T-cell (primary cell): ENCODE measurements around the gene LRRC4C. TPM values are rescaled to one million over a fixed set of nuclear protein-coding genes. Genes with fewer than 3 reads are reported as not detected.

Experiments used
- ATAC-seq, 4 experiments: fragments of 200-7000 bp in 3 of 4; fragments of 150-1000 bp in 1 of 4; cut with Tn5 transposase; replicated peaks in 1 of 4; 1 replicate in 3 of 4; 2 replicates in 1 of 4; pipeline ENCODE4 v1.10.0; 2021; ENCODE audit warnings: moderate library complexity in 3 of 4, mild to moderate bottlenecking in 2 of 4, moderate number of reproducible peaks in 1 of 4
- CTCF ChIA-PET, 2 donors: fragments of 300-600 bp; sonication (Branson Sonifier 250); formaldehyde crosslinking; loops; one replicate each; lab custom pipeline; 2022; ENCODE audit warnings: antibody characterized with exemption in 2 of 2; lab: Charles Lee
- POLR2A ChIA-PET, 2 donors: fragments of 300-600 bp; sonication (Branson Sonifier 250); formaldehyde crosslinking; loops; one replicate each; lab custom pipeline; 2022; ENCODE audit warnings: antibody characterized with exemption in 2 of 2; lab: Charles Lee
- DNase-seq, 35 experiments: peaks; one replicate each; pipeline versions ENCODE4 v3.0.0 to v3.0.0-alpha.2; 2013 to 2023
- H3K27ac ChIP-seq: one replicate; pipeline ENCODE4 v1.5.1; 2013; ENCODE audit warnings: low read length
- H3K27me3 ChIP-seq, 2 experiments: replicated peaks in 1 of 2; 1 replicate in 1 of 2; 2 replicates in 1 of 2; pipeline versions ENCODE4 v1.6.1 to v1.7.0; 2013; ENCODE audit warnings: low read length in 1 of 2, mixed read lengths in 1 of 2; ENCODE audit not compliant: control insufficient read depth in 2 of 2, insufficient read depth in 2 of 2; ENCODE audit errors: extremely low read depth in 1 of 2
- H3K36me3 ChIP-seq, 2 donors: 1 replicate in 1 of 2; 2 replicates in 1 of 2; pipeline versions ENCODE4 v1.6.1 to v1.7.0; 2013; ENCODE audit warnings: low read length in 1 of 2; ENCODE audit not compliant: control insufficient read depth in 2 of 2, insufficient read depth in 1 of 2; ENCODE audit errors: extremely low read depth in 1 of 2
- H3K4me1 ChIP-seq, 2 experiments: 1 replicate in 1 of 2; 2 replicates in 1 of 2; pipeline versions ENCODE4 v1.6.1 to v1.7.0; 2013; ENCODE audit warnings: low read length in 2 of 2, mixed read lengths in 1 of 2; ENCODE audit not compliant: insufficient read depth in 2 of 2, control insufficient read depth in 1 of 2; ENCODE audit errors: extremely low read depth in 1 of 2
- H3K4me3 ChIP-seq, 2 donors: 1 replicate in 1 of 2; 2 replicates in 1 of 2; pipeline versions ENCODE4 v1.5.1 to v1.7.0; 2013; ENCODE audit warnings: mild to moderate bottlenecking in 2 of 2, low read length in 1 of 2, moderate library complexity in 1 of 2; ENCODE audit not compliant: control insufficient read depth in 1 of 2; ENCODE audit errors: extremely low read depth in 1 of 2
- H3K9me3 ChIP-seq: 2 replicates; pipeline ENCODE4 v1.7.0; 2013
- H3K27ac Mint-ChIP-seq, 2 donors: one replicate each; pipeline ENCODE4 v1.8.0; 2020 to 2021; ENCODE audit warnings: mild to moderate bottlenecking in 2 of 2, mixed read lengths in 2 of 2
- H3K27me3 Mint-ChIP-seq, 2 donors: one replicate each; pipeline ENCODE4 v1.8.0; 2021 to 2022; ENCODE audit warnings: mixed read lengths in 2 of 2
- H3K36me3 Mint-ChIP-seq: one replicate; pipeline ENCODE4 v1.8.0; 2021; ENCODE audit warnings: mixed read lengths
- H3K4me1 Mint-ChIP-seq, 3 donors: one replicate each; pipeline ENCODE4 v1.8.0; 2020 to 2022; ENCODE audit warnings: mixed read lengths in 3 of 3, mild to moderate bottlenecking in 1 of 3
- H3K4me3 Mint-ChIP-seq, 3 donors: one replicate each; pipeline ENCODE4 v1.8.0; 2020 to 2022; ENCODE audit warnings: mild to moderate bottlenecking in 3 of 3, mixed read lengths in 3 of 3, moderate library complexity in 3 of 3
- H3K9me3 Mint-ChIP-seq, 3 donors: one replicate each; pipeline ENCODE4 v1.8.0; 2020 to 2022; ENCODE audit warnings: mixed read lengths in 3 of 3
- WGBS: methylation state at CpG from one replicate; pipeline ENCODE4 v1.1.5; 2013; ENCODE audit warnings: missing lambda C conversion rate; ENCODE audit not compliant: insufficient coverage; 5-methylcytosine and 5-hydroxymethylcytosine counted together
- total RNA-seq, 35 experiments: library from RNA in 6 of 35; stranded (reverse) in 6 of 35; fragments of 120-200 nt in 1 of 35; gene quantifications; one replicate each; pipeline versions ENCODE4 v1.2.1 to v1.2.4 and lab custom pipeline; 2013 to 2026

Gene LRRC4C
- total RNA-seq: not detected
- 0.06 TPM for total RNA-seq (2013)
- 0 reads per million in 29 experiments for total RNA-seq (lab: John Stamatoyannopoulos, UW)

- DNase-seq (no peak), ATAC-seq (no peak)
- Mint-ChIP-seq H3K9me3 (peaks cover 3 to 8% (median 7%) of the 10 kb centered on the region in 3 donors), H3K27me3 (peaks cover 4 to 7% of the 10 kb centered on the region in 2 donors), H3K36me3 (no peaks in the 10 kb centered on the region), H3K4me1 (no peaks in the 10 kb centered on the region), H3K27ac (no peak within 1 kb of the TSS), H3K4me3 (no peak within 1 kb of the TSS)
- CTCF ChIA-PET: no interaction called here
- Histone ChIP-seq H3K36me3 (no peaks in the 10 kb centered on the region), H3K4me3 (no peak within 1 kb of the TSS), H3K27me3 (no peaks in the 10 kb centered on the region), H3K9me3 (no peaks in the 10 kb centered on the region), H3K4me1 (no peaks in the 10 kb centered on the region), H3K27ac (no peak within 1 kb of the TSS)
- WGBS: 13% methylated on average over 10 of the region's 22 CpGs
- POLR2A ChIA-PET: no interaction called here
These were observed at the start of gene LRRC4C for GRCh38 chr11:41459465-41460401. LRRC4C (minus strand) TSS chr11:41459652.

- Mint-ChIP-seq H3K4me3 (no peak overlapping the region), H3K36me3 (no peaks in the 10 kb centered on the region), H3K27ac (no peak overlapping the region), H3K4me1 (no peaks in the 10 kb centered on the region), H3K27me3 (no peaks in the 10 kb centered on the region), H3K9me3 (peaks cover 18 to 31% (median 30%) of the 10 kb centered on the region in 3 donors)
- ATAC-seq (no peak), DNase-seq (no peak)
- Histone ChIP-seq H3K4me3 (no peak overlapping the region), H3K27ac (no peak overlapping the region), H3K36me3 (no peaks in the 10 kb centered on the region), H3K27me3 (no peaks in the 10 kb centered on the region), H3K9me3 (no peaks in the 10 kb centered on the region), H3K4me1 (no peaks in the 10 kb centered on the region)
- POLR2A ChIA-PET: no interaction called here
- no CpG with 5 or more reads among the region's 1 CpG for WGBS
- CTCF ChIA-PET: no interaction called here
These were observed 48.7 kb upstream of the LRRC4C start for GRCh38 chr11:41508121-41508520.

GRCh38 chr11:41499429-41499828, 40.0 kb upstream of the LRRC4C start:
- Mint-ChIP-seq H3K9me3 (peaks cover 16 to 22% (median 17%) of the 10 kb centered on the region in 3 donors), H3K36me3 (no peaks in the 10 kb centered on the region), H3K27ac (no peak overlapping the region), H3K4me3 (no peak overlapping the region), H3K4me1 (no peaks in the 10 kb centered on the region), H3K27me3 (no peaks in the 10 kb centered on the region)
- Histone ChIP-seq H3K4me1 (no peaks in the 10 kb centered on the region), H3K4me3 (no peak overlapping the region), H3K9me3 (no peaks in the 10 kb centered on the region), H3K27ac (no peak overlapping the region), H3K36me3 (no peaks in the 10 kb centered on the region), H3K27me3 (no peaks in the 10 kb centered on the region)
- CTCF ChIA-PET: no interaction called here
- no peak for ATAC-seq
- POLR2A ChIA-PET: no interaction called here
- no CpG with 5 or more reads among the region's 3 CpGs for WGBS
- DNase-seq: no peak

GRCh38 chr11:41498726-41499125, 39.3 kb upstream of the LRRC4C start:
- ATAC-seq (no peak), DNase-seq (no peak)
- Mint-ChIP-seq H3K9me3 (peaks cover 14 to 19% (median 17%) of the 10 kb centered on the region in 3 donors), H3K27me3 (no peaks in the 10 kb centered on the region), H3K4me3 (no peak overlapping the region), H3K36me3 (no peaks in the 10 kb centered on the region), H3K27ac (no peak overlapping the region), H3K4me1 (no peaks in the 10 kb centered on the region)
- ChIA-PET POLR2A (interaction anchor here in 1 of 2 donors (0.6 kb wide), 1 partner anchor 219 kb away, joined by 5 read pairs; no protein-coding TSS in a partner anchor), CTCF (no interaction called here)
- Histone ChIP-seq H3K4me3 (no peak overlapping the region), H3K36me3 (no peaks in the 10 kb centered on the region), H3K9me3 (no peaks in the 10 kb centered on the region), H3K27me3 (no peaks in the 10 kb centered on the region), H3K27ac (no peak overlapping the region), H3K4me1 (no peaks in the 10 kb centered on the region)
- no CpG with 5 or more reads among the region's 1 CpG for WGBS

- no peak overlapping the region for H3K4me3 Mint-ChIP-seq
- H3K36me3 ChIP-seq: no peaks in the 10 kb centered on the region
- no peaks in the 10 kb centered on the region for H3K36me3 Mint-ChIP-seq
- H3K4me3 ChIP-seq: no peak overlapping the region
- H3K27me3 ChIP-seq: no peaks in the 10 kb centered on the region
- no peak overlapping the region for H3K27ac Mint-ChIP-seq
- ATAC-seq (no peak), DNase-seq (no peak)
- no peaks in the 10 kb centered on the region for H3K27me3 Mint-ChIP-seq
- ChIA-PET CTCF (no interaction called here), POLR2A (no interaction called here)
- no peak overlapping the region for H3K27ac ChIP-seq
- H3K4me1 ChIP-seq: no peaks in the 10 kb centered on the region
- no peaks in the 10 kb centered on the region for H3K4me1 Mint-ChIP-seq
- peaks cover 14 to 21% (median 17%) of the 10 kb centered on the region in 3 donors for H3K9me3 Mint-ChIP-seq
- 0% methylated on average over 1 of the region's 2 CpGs for WGBS
- no peaks in the 10 kb centered on the region for H3K9me3 ChIP-seq
These were observed 38.5 kb upstream of the LRRC4C start for GRCh38 chr11:41497974-41498373.

- no peaks in the 10 kb centered on the region for H3K36me3 Mint-ChIP-seq
- ChIA-PET POLR2A (no interaction called here), CTCF (no interaction called here)
- peaks cover 7 to 26% (median 15%) of the 10 kb centered on the region in 3 donors for H3K9me3 Mint-ChIP-seq
- Histone ChIP-seq H3K27ac (no peak overlapping the region), H3K36me3 (no peaks in the 10 kb centered on the region), H3K9me3 (no peaks in the 10 kb centered on the region), H3K4me3 (no peak overlapping the region), H3K4me1 (no peaks in the 10 kb centered on the region), H3K27me3 (no peaks in the 10 kb centered on the region)
- H3K27me3 Mint-ChIP-seq: no peaks in the 10 kb centered on the region
- no peak overlapping the region for H3K27ac Mint-ChIP-seq
- no CpG with 5 or more reads among the region's 1 CpG for whole genome bisulfite sequencing
- H3K4me3 Mint-ChIP-seq: no peak overlapping the region
- DNase-seq (no peak), ATAC-seq (no peak)
- no peaks in the 10 kb centered on the region for H3K4me1 Mint-ChIP-seq
These were observed 35.3 kb upstream of the LRRC4C start for GRCh38 chr11:41494716-41495115.
